NT2/D1 (cell line): ENCODE results near the gene CELF2.

Experiments
- SUZ12 ChIP-seq: IDR thresholded peaks from 2 replicates; pipeline ENCODE4 v1.6.1; 2011; ENCODE audit not compliant: insufficient read length, insufficient read depth; ENCODE audit errors: extremely low read depth
- ZNF274 ChIP-seq: IDR thresholded peaks from 2 replicates; pipeline ENCODE4 v1.6.1; 2011; ENCODE audit warnings: mild to moderate bottlenecking, low read depth, low read length

DNA sequence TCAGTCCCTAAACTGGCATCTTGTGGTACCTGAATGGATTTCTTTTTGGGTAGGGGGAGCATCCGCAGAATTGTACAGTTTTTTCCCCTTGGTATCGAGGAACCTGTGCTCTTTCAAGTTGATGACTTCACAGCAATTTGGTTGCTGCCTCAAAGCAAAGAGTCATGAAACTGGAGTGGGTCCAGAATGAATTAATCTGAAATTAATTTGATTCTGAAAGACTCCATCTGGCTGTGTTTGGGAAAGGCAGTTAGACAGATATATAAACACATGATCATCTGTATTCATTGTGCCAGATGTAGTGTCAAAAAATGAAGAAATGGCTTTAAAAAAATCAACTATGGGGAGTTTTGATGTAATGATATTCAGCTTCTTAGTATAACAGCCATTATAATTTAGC is 136.1 kb downstream of the CELF2 start:
- no peak for TF ChIP-seq ZNF274
- TF ChIP-seq SUZ12 = no peak
